Stimulated activated CD8-positive, alpha-beta memory T cell treated with anti-CD3 and anti-CD28 coated beads, Interleukin-4, amount 100 ng/mL, for 48 hours (primary cell): Measurements from ENCODE around the gene SLC25A10.

Experiments
- DNase-seq: peaks from one replicate; pipeline ENCODE4 v3.0.0-alpha.2; 2020

The SLC25A10 gene

DNA sequence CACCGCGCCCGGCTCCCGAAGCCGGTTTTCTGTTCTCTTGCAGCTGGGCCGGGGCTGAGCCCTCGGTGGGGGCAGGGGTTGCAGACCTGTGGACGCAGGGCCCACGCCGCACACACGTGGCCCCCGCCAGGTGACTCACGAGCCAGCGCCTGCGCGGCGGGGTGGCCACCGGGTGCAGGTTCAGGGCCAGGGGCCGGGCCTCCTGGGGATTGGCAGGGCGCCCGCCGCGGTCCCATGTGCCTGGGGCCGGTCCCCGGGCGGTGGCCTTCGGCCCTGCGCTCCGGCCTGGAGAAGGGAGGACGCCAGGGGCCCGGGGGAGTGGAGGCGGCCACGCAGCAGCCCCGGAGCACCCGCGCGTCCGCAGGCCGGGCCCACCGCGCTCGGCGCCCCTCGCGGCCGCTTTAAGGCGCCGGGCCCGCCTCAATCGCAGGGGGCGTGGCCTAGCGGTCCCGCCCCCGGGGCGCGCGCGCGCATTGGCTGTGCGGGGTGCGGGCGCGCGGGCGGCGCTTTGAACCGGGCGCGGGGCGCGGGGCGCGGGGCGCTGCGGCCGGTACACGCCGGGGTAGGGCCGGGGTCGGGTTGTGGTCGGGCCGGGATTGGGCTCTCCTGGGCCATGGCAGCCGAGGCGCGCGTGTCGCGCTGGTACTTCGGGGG is at the start of gene SLC25A10:
Gene SLC25A10 (plus strand): TSS at position 471 of the 654 bp plus-strand sequence. CDS start 143 bp downstream, at position 614.
- DNase-seq, result peak; percentile 87

DNA sequence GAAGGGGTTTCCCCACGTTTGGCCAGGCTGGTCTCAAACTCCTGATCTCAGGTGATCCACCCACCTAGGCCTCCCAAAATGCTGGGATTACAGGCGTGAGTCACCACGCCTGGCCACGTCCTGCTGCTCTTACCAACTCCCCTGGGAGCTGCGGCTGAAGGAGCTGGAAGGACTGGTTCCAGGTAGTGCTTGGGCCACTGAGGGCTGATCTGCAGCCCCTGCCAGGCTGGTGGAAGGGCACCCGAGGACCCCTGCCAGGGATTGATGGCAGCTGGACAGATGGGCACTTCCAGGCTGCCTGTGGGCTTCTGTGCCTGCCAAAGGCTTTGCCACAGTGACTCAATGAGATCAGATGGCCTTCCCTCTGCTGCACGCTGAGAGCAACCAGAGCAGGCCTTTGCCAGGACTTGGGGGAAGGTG is 48.0 kb upstream of the SLC25A10 start:
- DNase-seq, result peak; percentile 39

DNA sequence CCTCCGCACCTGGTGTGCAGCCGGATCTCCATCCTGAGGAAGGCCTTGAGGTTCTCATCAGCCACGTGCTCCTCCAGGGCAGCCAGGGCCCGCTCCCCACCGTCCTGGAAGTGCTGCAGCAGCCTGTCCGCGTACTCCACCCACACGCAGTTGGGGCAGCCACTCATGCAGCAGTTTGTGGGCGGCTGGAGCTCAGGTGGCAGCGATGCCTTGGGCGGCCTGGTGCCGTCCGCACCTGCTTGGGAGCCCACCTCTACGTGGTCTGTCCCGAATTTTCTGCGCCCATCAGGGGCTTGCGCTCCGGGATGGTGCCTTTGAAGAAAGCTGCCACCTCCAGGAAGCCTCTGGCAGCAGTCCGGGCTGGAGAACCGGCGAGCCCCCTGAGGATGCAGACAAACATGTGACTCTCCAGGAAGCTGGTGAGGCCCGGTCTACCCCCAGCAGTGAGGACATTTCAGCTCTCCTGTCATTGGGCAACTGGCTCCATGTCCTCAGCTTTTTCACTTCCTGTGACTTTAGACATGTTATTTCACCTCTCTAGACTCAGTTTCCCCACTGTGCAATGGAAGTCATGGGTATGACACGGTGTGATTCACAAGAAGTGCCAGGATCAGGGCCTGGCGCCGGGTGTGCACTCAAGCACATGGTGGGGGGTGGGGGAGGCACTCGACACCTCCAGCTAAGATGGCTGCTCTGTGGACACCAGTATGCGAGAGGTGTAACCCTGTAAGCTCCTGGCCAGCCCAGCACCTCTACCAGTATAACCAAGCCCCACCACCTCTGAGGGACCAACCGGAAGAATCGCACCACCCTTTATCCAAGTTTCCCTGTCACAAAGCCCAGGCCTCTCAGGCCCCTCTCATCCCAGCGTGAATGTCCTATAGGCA is 46.6 kb upstream of the SLC25A10 start:
- DNase-seq, result peak; percentile 76

DNA sequence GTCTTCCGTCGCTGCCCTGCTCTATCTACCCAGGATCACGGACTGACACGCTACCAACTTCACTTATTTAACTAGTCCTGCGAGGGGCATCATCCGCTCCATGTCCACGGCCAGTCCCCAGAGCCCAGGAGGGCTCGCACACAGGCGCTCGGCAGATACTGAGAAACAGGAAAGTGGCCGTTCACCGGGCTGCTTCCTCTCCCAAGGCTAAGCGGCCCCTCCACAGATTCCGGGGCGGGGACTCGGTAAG is 46.1 kb upstream of the SLC25A10 start:
- no peak for DNase-seq

- DNase-seq, result peak; percentile 95
Measured at GRCh38 chr17:81666342-81667191, 45.5 kb upstream of the SLC25A10 start, which contains the start of the genes CCDC137 and OXLD1. Gene CCDC137 (plus strand): TSS chr17:81666737. CDS start chr17:81666767, 30 bp downstream. Gene OXLD1 (minus strand): TSS chr17:81666605. CDS start chr17:81666577, 28 bp downstream.

- peak; percentile 35 for DNase-seq
Measured at GRCh38 chr17:81667754-81668153, 44.3 kb upstream of the SLC25A10 start.

DNA sequence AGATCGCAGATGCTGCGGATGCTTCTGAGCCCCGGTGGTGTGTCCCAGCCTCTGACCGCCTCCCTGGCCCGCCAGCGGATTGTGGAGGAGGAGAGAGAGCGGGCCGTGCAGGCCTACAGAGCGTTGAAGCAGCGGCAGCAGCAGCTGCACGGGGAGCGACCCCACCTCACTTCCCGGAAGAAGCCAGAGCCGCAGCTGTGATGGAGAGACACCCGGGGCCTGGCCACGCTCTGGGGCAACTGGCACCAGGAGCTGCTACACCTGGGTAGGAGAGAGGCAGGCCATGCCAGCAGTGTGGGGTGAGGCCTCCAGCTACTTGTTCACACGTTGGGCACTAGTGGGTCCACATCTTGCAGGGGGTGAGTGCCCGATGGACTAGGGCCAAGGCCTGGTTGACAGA is 39.6 kb upstream of the SLC25A10 start:
- no peak for DNase-seq

DNA sequence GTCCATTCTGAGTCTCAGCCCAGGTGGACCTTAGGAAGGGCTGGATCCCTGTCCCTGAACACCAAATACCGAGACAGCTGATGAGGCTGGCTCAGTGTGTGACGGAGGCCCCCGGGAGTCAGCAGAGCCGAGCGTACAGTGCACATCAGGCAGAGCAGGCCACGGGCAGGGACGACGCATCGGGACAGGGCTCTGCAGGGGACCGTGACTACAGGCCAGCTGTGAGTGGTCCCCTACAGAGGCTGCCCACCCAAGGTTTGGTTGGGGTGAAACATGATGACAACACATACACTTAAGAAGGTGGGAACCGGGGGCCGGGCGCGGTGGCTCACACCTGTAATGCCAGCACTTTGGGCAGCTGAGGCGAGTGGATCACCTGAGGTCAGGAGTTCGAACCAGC is 39.1 kb upstream of the SLC25A10 start:
- no peak for DNase-seq

DNA sequence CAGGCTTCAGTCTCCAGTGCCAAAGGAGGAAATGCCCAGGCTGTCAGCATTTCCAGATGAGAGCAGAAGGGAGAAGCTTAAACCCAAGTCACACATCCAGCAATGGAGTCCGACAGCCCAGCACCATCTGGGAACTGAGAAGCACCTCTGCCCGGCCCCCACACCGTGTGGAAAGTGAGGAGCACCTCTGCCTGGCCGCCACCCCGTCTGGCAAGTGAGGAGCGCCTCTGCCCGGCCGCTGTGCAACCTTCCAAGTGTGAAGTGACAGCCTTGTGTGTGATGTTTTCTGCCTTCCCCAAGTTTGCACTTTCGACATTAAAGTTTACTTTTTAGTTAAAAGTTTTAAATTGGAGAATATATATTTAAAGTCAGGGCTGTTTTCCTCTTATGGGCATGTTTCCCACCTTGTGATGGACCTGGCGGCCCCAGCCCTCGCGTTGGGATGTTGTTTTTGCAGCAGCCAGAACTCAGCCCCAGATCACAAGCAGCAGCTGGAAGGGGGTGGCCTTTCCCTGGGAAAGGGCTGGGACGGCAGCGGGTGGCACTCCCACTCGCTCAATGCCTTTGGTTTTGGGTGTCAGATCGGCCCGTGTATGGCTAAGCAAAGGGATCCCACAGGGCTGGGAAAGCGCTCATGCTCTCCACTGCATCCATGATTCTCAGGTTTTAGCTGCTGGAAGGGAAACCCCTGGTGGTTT is 38.4 kb upstream of the SLC25A10 start:
- no peak for DNase-seq

- peak; percentile 45 for DNase-seq
Measured at GRCh38 chr17:81675515-81676221, 36.4 kb upstream of the SLC25A10 start.

DNA sequence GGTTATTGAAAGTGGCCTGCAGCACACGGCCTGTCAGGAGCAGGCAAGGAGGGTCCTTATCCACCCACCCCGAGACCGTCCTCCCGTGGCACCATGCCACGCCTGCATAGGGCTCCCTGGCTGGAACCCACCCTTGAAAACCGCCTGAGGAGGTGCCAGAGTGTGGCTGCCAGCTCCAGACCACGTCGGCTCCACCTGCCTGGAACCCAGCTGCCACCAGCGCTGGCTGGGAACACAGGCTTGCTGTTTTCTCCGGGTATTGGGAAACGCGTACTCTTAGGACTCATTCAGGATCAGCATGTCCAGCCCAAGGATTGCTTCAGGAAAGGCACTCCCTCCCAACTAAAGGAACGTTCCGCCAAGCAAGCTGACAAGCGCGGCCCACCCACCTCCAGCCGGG is 35.2 kb upstream of the SLC25A10 start:
- no peak for DNase-seq

- no peak for DNase-seq
Measured at GRCh38 chr17:81680150-81680549, 31.9 kb upstream of the SLC25A10 start.

GRCh38 chr17:81681672-81682071 is 30.4 kb upstream of the SLC25A10 start:
- no peak for DNase-seq

DNA sequence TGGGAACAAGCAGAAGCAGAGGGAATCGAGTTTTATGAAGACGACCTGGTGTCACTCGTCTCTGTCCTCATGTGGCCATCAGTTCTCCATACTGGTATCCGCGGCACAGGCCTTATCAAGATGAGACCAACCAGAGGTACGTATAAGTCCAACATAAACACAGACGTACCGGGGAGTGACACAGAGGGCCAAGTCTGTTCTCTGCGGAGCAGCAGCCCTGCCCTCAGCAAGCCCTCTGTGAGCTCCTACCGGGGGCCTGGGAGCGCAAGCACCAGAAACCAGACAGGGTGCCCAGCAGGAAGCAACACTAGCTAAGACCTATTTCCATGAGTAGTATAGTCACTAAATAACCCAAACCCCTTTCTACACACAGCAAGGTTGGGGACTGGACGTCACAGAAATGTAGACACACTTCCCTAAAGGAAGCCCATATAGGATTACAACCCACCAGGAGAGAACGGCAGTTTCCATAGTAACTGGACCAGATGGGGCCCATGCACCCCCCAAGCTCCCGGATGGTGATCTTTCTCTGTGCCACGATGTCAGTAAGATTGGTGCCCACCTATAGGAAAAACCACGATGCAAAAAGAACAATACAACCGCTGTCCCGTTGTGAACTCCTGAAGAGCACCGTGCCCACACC is 29.4 kb upstream of the SLC25A10 start:
- no peak for DNase-seq

DNA sequence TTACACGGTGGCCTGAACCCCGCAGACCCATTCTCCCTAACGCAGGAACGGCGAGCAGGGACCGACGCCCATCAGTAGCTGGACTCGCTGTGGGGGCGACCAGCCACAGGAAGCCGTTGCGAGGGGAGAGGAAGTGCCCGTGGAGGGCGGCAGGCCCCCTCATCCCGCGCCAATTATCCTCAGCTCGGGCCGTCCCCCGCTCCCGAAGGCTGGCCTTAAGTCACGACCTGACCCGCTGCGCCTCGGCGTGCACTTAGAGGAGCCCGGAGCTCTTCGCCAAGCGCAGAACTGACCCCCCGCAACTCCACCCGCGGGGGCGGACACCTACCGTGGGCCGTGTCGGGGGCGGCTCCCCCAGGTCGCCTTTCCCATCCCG is 28.9 kb upstream of the SLC25A10 start:
- DNase-seq, result no peak

GRCh38 chr17:81683584-81684441 is 28.3 kb upstream of the SLC25A10 start, which contains the start of the genes ARL16 and HGS:
Gene ARL16 (minus strand): TSS chr17:81683797. CDS start chr17:81683753, 44 bp downstream.
Gene HGS (plus strand): TSS chr17:81684011. CDS start chr17:81684067, 56 bp downstream.
- DNase-seq, result peak; percentile 98

- no peak for DNase-seq
Measured at GRCh38 chr17:81684442-81684911, 27.6 kb upstream of the SLC25A10 start.

GRCh38 chr17:81685108-81685507 is 27.0 kb upstream of the SLC25A10 start:
- peak; percentile 76 for DNase-seq

- no peak for DNase-seq
Measured at GRCh38 chr17:81686614-81687013, 25.5 kb upstream of the SLC25A10 start.
